NB4 (cell line): ENCODE results near the gene TYMS.

Experiments
- POLR2A ChIP-seq: IDR thresholded peaks from 2 replicates; pipeline ENCODE4 v1.6.1; 2011; ENCODE audit warnings: mild to moderate bottlenecking; ENCODE audit not compliant: insufficient read length; ENCODE audit errors: extremely low read depth
- TF ChIP-seq, protein P1 (sequence below): IDR thresholded peaks from one replicate; pipeline ENCODE4 v1.5.1; 2012; ENCODE audit warnings: low read depth, low read length
- TF ChIP-seq, protein P2 (sequence below): IDR thresholded peaks from 2 replicates; pipeline ENCODE4 v1.6.1; 2011; ENCODE audit warnings: low read depth, low read length

DNA sequence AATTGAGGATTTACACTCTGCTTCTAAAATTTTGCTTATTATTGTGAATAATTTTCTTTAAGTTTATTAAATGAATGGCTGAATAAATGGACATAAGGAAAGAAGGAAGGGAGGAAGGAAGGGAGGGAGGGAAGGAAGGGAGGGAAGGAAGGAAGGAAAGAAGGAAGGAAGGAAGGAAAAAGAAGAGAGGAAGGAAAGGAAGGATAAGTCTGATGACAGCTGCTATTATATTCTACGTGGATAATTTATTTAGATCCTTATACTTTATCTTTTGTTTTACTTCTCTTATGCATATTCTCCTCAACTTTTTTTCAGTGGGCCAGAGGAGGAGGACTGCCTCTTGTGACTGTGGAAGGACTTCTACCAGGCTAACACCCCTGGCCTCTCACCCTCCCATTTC, 43.3 kb upstream of the TYMS start:
- TF ChIP-seq, protein P1, sequence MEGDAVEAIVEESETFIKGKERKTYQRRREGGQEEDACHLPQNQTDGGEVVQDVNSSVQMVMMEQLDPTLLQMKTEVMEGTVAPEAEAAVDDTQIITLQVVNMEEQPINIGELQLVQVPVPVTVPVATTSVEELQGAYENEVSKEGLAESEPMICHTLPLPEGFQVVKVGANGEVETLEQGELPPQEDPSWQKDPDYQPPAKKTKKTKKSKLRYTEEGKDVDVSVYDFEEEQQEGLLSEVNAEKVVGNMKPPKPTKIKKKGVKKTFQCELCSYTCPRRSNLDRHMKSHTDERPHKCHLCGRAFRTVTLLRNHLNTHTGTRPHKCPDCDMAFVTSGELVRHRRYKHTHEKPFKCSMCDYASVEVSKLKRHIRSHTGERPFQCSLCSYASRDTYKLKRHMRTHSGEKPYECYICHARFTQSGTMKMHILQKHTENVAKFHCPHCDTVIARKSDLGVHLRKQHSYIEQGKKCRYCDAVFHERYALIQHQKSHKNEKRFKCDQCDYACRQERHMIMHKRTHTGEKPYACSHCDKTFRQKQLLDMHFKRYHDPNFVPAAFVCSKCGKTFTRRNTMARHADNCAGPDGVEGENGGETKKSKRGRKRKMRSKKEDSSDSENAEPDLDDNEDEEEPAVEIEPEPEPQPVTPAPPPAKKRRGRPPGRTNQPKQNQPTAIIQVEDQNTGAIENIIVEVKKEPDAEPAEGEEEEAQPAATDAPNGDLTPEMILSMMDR = no peak
- no peak for TF ChIP-seq POLR2A
- TF ChIP-seq, protein P2, sequence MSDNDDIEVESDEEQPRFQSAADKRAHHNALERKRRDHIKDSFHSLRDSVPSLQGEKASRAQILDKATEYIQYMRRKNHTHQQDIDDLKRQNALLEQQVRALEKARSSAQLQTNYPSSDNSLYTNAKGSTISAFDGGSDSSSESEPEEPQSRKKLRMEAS = no peak
